Mucosa of descending colon (tissue), 3 donors: ENCODE results near the gene STX18. TPM values are rescaled to one million over a fixed set of nuclear protein-coding genes. Genes with fewer than 3 reads are reported as not detected.

Source experiments
- ATAC-seq: fragments of 200-7000 bp; cut with Tn5 transposase; one replicate; pipeline ENCODE4 v1.9.1; 2020; ENCODE audit warnings: mild to moderate bottlenecking, moderate library complexity
- DNase-seq, 3 donors: peaks; one replicate each; pipeline ENCODE4 v3.0.0-alpha.2; 2020
- H3K36me3 ChIP-seq: fragments of 200-600 bp; one replicate; pipeline ENCODE4 v1.8.0; 2021; ENCODE audit warnings: low read depth, mild to moderate bottlenecking
- H3K4me1 ChIP-seq: fragments of 200-600 bp; one replicate; pipeline ENCODE4 v1.8.0; 2021; ENCODE audit warnings: low read depth, mild to moderate bottlenecking
- H3K4me3 ChIP-seq: fragments of 200-600 bp; one replicate; pipeline ENCODE4 v1.8.0; 2021; ENCODE audit warnings: mild to moderate bottlenecking
- H3K9me3 ChIP-seq: fragments of 200-600 bp; one replicate; pipeline ENCODE4 v1.8.0; 2021; ENCODE audit warnings: mild to moderate bottlenecking
- intact Hi-C, 2 donors: fragments of 100-400 bp; cut with DNase I in 1 of 2; cut with micrococcal nuclease in 1 of 2; formaldehyde crosslinking; loops; one replicate each; pipeline versions ENCODE4 v1.11.0 to v1.11.1; 2022; cut with DNase I, micrococcal nuclease
- total RNA-seq, 3 donors: library from RNA; stranded (reverse); fragmentation: NEBNext Ultra II Directional in 2 of 3; extraction: Animal tissue kit (Norgen Biotek cat#: 25700) in 2 of 3; gene quantifications; one replicate each; pipeline versions ENCODE4 v1.2.1 to v1.2.4, GENCODE V29; 2021 to 2023
- TF ChIP-seq, protein P1 (sequence below): fragments of 200-600 bp; IDR thresholded peaks from one replicate; pipeline ENCODE4 v1.8.0; 2022; ENCODE audit warnings: antibody characterized with exemption, mild to moderate bottlenecking
- donor health status: DM: no; HTN: no; CAD: no; lungs with moderate emphysema.
- donor health status: DM: no; HTN: no; CAD: no.
- donor health status: DM: no; HTN: yes; CAD: no.

Gene STX18
- total RNA-seq, 3 donors from 2014 or later: 33.1 to 43.3 (median 36.3) TPM

DNA sequence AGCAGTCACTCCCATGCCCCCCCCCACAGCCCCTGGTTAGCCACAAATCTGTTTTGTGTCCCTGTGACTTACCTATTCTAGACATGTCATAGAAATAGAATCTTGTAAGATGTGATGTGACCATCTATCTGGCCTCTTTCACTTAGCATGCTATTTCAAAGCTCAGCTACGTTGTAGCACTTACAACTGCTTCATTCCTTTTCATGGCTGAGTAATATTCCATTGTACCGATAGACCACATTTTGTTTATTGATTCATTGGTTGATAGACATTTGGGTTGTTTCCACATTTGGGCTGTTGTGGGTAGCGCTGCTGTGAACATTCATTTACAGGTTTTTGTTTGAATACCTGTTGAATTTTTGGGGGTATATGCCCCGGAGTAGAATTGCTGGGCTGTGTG is 143.4 kb downstream of the STX18 start:
- Histone ChIP-seq H3K4me3 (no peak overlapping the region), H3K9me3 (peaks cover 2% of the 10 kb centered on the region), H3K4me1 (no peaks in the 10 kb centered on the region), H3K36me3 (no peaks in the 10 kb centered on the region)
- intact Hi-C loops: no loop called here
- ATAC-seq (no peak), DNase-seq (no peak)
- TF ChIP-seq, protein P1, sequence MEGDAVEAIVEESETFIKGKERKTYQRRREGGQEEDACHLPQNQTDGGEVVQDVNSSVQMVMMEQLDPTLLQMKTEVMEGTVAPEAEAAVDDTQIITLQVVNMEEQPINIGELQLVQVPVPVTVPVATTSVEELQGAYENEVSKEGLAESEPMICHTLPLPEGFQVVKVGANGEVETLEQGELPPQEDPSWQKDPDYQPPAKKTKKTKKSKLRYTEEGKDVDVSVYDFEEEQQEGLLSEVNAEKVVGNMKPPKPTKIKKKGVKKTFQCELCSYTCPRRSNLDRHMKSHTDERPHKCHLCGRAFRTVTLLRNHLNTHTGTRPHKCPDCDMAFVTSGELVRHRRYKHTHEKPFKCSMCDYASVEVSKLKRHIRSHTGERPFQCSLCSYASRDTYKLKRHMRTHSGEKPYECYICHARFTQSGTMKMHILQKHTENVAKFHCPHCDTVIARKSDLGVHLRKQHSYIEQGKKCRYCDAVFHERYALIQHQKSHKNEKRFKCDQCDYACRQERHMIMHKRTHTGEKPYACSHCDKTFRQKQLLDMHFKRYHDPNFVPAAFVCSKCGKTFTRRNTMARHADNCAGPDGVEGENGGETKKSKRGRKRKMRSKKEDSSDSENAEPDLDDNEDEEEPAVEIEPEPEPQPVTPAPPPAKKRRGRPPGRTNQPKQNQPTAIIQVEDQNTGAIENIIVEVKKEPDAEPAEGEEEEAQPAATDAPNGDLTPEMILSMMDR: no peak

DNA sequence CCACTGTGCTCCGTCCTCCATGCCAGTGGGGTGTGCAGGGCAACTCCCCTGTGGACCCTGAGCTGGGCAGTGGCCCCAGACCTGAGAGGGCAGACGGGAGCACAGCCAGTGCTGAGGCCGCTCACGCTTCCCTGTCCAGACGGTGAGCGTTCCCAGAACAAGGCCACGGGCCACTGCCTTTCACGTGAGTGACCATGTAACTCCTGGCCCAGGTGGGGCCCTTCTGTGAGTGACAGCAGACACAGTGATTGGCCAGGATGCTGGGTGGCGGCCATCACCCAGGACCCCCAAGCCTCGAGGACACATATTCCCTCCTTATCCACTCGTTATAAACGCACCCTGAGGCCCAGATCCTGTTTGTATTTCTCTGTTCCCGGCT is 144.4 kb downstream of the STX18 start:
- Histone ChIP-seq H3K4me3 (no peak overlapping the region), H3K9me3 (peaks cover 2% of the 10 kb centered on the region), H3K4me1 (no peaks in the 10 kb centered on the region), H3K36me3 (no peaks in the 10 kb centered on the region)
- ATAC-seq (no peak), DNase-seq (no peak)
- TF ChIP-seq, protein P1: no peak
- intact Hi-C loops: no loop called here

DNA sequence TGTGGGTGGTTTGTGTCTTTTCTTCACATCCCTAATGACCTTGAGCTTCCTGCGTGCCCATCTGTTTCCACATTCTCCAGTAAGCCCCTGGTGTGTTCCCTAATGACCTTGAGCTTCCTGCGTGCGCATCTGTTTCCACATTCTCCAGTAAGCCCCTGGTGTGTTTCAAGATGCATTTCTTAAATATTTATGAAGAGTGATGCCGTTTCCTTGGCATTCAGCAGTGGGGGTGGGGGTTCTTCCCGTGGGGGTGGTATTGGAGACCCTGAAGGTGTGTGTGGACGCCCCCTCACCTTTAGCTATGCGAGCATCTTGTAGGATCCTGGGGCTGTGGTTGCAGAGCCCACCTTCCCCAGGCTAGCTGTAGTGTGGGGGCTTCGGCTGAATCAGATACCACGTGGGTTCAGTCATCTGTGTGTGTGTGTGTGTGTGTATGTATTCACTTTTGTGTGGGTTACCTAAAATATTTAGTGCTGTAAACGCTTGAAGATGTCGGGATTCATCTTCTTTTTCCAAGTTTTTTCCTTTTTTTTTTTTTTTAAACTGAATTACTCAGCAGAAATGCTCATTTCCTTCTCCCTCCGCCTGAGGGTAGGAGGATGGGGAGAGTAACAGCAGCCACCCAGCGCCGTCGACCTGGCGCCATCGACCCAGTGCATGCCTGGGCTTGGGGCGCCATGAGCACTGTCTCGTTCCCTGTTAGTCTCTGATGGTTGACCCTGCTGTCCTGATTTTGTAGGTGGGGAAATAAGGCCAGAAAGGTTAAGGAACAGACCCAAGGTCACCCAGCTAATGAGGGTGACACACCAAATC is 145.0 kb downstream of the STX18 start:
- ATAC-seq: peak; percentile 13
- intact Hi-C loops: no loop called here
- H3K9me3 ChIP-seq: peaks cover 2% of the 10 kb centered on the region
- H3K4me1 ChIP-seq: no peaks in the 10 kb centered on the region
- TF ChIP-seq, protein P1: no peak
- H3K36me3 ChIP-seq: no peaks in the 10 kb centered on the region
- DNase-seq: no peak
- no peak overlapping the region for H3K4me3 ChIP-seq

DNA sequence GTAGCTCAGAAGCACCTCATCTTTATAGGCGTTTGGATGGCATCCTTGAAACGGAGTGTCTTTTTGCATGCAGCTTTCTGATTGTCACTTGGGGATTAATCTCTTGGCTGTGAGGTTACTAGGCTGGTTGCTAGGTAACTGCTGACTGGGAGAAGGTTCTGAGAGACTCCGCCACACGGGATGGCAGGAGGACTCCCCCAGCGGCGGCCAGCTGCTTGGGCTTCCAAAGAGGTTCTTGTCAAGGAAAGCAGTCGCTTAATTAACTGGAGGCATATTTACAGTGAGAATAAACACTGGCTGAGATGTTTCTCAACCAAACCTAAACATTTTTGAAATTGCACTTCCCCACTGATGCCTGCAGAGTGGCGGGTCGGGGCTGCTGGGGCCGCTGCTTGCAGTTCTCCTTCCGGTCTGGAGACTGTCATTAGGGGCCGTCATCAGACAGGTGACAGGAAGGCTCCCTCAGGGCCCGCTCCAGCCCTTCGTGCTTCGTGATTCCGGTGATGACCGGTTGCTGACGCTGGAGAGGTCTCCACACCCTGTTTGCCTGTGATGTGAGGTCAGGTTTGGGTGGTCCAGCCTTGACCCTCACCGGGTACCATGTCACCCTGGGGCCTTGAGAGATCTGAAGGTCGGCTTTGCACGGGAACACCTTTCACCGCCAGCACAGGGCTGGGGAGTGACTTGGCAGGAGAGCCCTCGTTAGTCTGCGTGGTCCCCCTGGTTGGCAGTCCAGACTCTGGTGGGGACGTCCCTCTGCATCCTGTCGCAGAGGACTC is 145.8 kb downstream of the STX18 start:
- peak; percentile 49 for ATAC-seq
- TF ChIP-seq, protein P1: no peak

DNA sequence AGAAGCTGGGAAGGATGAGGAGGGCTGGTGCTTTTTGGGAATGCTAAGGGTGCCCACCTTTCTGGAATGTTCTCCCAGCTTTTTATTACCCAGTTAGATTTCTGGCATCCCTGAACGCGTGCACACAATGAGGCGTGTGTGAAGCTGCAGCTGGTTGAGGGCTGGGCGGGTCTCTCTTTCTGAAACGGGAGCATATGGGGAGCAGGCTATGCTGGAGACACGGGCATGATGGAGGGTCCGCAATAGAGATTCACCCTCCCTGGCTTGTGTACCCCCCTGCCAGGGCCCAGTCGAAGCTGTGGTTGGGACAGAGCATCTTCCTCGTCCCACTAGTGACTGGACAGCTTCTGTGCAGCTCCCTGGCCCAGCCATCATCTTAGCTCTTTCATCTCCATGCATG is 146.5 kb downstream of the STX18 start:
- H3K4me3 ChIP-seq: no peak overlapping the region
- ATAC-seq: no peak
- intact Hi-C loops: no loop called here
- peaks cover 2% of the 10 kb centered on the region for H3K9me3 ChIP-seq
- DNase-seq: no peak
- H3K36me3 ChIP-seq: no peaks in the 10 kb centered on the region
- H3K4me1 ChIP-seq: no peaks in the 10 kb centered on the region
- TF ChIP-seq, protein P1: no peak

More for the DNA sequence above, 145.8 kb downstream of the STX18 start:
- no peak for DNase-seq
- Histone ChIP-seq H3K4me1 (no peaks in the 10 kb centered on the region), H3K9me3 (peaks cover 2% of the 10 kb centered on the region), H3K36me3 (no peaks in the 10 kb centered on the region), H3K4me3 (no peak overlapping the region)
- intact Hi-C loops: no loop called here
